Right atrium auricular region (tissue), 2 donors: ENCODE data around the gene LEP. TPM values are rescaled to one million over a fixed set of nuclear protein-coding genes. Genes with fewer than 3 reads are reported as not detected.

ENCODE experiments used
- DNase-seq: peaks from one replicate; pipeline ENCODE4 v3.0.0-alpha.2; 2019; ENCODE audit warnings: low spot score
- H3K27ac ChIP-seq, 2 donors: fragments of 200-600 bp; sonication (generic); 1 replicate in 1 of 2; 2 replicates in 1 of 2; pipeline ENCODE4 v1.5.1; 2016 to 2019
- H3K27me3 ChIP-seq, 2 donors: fragments of 200-600 bp; sonication (generic); one replicate each; pipeline versions ENCODE4 v1.5.1 to v1.6.0; 2017 to 2019
- H3K36me3 ChIP-seq: fragments of 200-600 bp; sonication (generic); one replicate; pipeline ENCODE4 v1.5.1; 2016
- H3K4me1 ChIP-seq, 2 donors: fragments of 200-600 bp; sonication (generic); one replicate each; pipeline versions ENCODE4 v1.5.1 to v1.6.0; 2017 to 2019
- H3K4me3 ChIP-seq, 2 donors: fragments of 200-600 bp; sonication (generic); 1 replicate in 1 of 2; 2 replicates in 1 of 2; pipeline ENCODE4 v1.5.1; 2017 to 2019; ENCODE audit warnings: mild to moderate bottlenecking in 1 of 2, moderate library complexity in 1 of 2
- H3K9me3 ChIP-seq, 2 donors: fragments of 200-600 bp; sonication (generic); one replicate each; pipeline ENCODE4 v1.5.1; 2019
- CTCF ChIP-seq, 2 donors: fragments of 200-600 bp; sonication (generic); IDR thresholded peaks; one replicate each; pipeline ENCODE4 v1.5.1; 2019; ENCODE audit warnings: antibody characterized with exemption in 2 of 2
- total RNA-seq, 2 donors: library from RNA; depleted of rRNA; stranded (reverse); fragments of >200 nt; gene quantifications; one replicate each; pipeline ENCODE4 v1.1.0, GENCODE V29; 2016

Gene LEP
- total RNA-seq, 2 donors from 2014 or later: 0.22 to 2.2 TPM

GRCh38 chr7:128200376-128200775 is 40.7 kb upstream of the LEP start:
- DNase-seq: no peak
- H3K27ac ChIP-seq: no peak overlapping the region
- H3K9me3 ChIP-seq: peaks cover 0 to 3% of the 10 kb centered on the region in 2 donors
- H3K27me3 ChIP-seq: peaks cover 0 to 14% of the 10 kb centered on the region in 2 donors
- no peaks in the 10 kb centered on the region for H3K36me3 ChIP-seq
- no peak overlapping the region for H3K4me3 ChIP-seq
- H3K4me1 ChIP-seq: peaks cover 0 to 7% of the 10 kb centered on the region in 2 donors
- TF ChIP-seq CTCF (IDR thresholded peaks at IDR 0.05): no peak

DNA sequence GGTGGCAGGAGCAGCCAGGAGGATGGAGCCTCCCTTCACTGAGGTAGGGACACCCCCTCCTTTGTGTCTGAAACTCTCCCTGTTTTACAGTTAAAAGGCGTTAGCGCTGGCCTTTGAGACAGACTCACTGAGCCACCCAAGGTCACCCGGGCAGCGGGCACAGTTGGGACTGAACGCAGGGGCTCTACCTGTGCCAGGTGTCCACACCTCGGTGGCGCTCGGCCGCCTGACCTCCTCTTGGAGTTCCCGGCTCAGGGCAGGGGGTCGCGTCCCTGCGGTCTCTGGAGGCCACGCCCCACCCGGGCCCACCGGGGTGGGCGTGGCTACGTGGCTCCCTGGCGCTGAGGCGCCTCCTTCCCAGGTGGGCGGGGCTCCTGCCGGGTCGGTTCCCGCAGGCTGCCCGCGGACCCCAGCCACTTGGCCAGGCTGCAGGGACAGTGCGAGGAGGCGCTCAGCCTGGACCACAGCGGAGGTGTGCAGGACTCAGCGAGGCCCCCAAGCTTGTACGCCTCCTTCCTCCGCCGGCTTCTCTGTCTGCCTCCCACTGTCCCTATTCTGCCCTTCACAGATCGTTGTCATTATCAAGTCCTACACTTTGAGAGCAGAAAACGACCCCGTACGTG is 39.9 kb upstream of the LEP start:
- Histone ChIP-seq H3K4me3 (peak overlapping the region; percentile 11 to 24), H3K9me3 (no peaks in the 10 kb centered on the region), H3K27me3 (peaks cover 0 to 14% of the 10 kb centered on the region in 2 donors), H3K27ac (no peak overlapping the region), H3K36me3 (no peaks in the 10 kb centered on the region), H3K4me1 (peaks cover 0 to 7% of the 10 kb centered on the region in 2 donors)
- no peak for DNase-seq
- TF ChIP-seq CTCF (IDR thresholded peaks at IDR 0.05): no peak

- H3K27ac ChIP-seq: no peak overlapping the region
- no peak for DNase-seq
- TF ChIP-seq CTCF (IDR thresholded peaks at IDR 0.05): no peak
- no peaks in the 10 kb centered on the region for H3K9me3 ChIP-seq
- no peaks in the 10 kb centered on the region for H3K36me3 ChIP-seq
- peaks cover 0 to 14% of the 10 kb centered on the region in 2 donors for H3K27me3 ChIP-seq
- H3K4me3 ChIP-seq: peak overlapping the region in 1 of 2 donors; percentile 24
- H3K4me1 ChIP-seq: peaks cover 0 to 7% of the 10 kb centered on the region in 2 donors
Observed at GRCh38 chr7:128201690-128202085, 39.4 kb upstream of the LEP start.

DNA sequence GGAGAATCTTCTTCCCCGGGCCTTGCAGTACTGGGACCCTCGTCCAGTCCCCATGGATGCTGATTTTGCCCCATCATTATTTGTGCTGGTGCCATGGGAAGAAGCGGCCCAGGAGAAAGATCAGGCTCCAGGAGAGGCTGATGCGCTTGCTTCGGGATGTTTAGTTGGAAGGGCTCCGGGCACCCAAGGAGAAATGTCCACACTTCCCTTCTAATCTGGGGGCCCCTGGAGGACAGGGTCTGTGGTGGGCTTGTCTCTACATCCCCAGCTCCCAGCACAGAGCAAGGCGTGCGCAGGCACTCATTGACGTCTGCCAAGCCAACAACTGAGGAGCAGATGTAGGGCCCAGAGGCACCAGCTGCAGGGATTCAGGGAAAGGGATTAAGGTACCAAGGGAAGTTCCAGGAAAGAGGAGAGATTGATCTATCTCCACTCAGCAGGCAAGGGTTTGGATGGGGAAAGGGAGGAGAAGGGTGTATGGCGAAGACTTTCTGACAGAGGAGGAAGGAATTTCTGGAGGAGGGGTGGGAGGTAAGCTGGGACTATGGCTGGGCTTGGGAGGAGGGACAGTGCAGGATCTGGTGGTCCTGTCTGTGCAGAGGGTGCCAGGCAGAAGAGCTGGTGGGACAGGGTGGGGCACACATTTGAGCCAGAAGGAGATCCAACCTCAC is 38.7 kb upstream of the LEP start:
- TF ChIP-seq CTCF (IDR thresholded peaks at IDR 0.05): no peak

DNA sequence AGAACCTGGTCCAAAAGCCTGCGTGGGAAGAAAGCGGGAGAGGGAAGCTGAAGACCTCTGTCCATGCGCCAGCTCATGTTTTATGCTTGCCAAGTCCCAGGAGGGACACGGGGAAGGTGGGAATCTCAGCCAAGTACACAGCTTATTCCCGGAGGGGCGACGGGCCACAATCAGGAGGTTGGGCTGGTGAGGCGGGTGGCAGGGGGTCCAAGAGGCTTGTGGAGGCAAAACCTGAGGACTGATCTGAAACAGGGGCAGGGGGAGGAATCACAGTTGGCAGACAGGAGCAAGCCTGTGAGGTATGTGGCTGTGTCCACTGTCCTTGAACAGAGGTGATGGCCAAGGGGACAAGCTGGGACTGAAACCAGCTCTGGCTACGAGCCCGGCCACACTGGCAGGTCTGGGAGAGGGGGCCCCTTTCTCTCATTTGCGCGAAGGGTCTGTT is 38.0 kb upstream of the LEP start:
- H3K4me1 ChIP-seq: peaks cover 0 to 7% of the 10 kb centered on the region in 2 donors
- peaks cover 0 to 14% of the 10 kb centered on the region in 2 donors for H3K27me3 ChIP-seq
- DNase-seq: no peak

More for the DNA sequence above, 38.7 kb upstream of the LEP start:
- H3K9me3 ChIP-seq: no peaks in the 10 kb centered on the region
- DNase-seq: no peak
- H3K27me3 ChIP-seq: peaks cover 0 to 14% of the 10 kb centered on the region in 2 donors
- H3K4me1 ChIP-seq: peaks cover 0 to 7% of the 10 kb centered on the region in 2 donors
- H3K27ac ChIP-seq: no peak overlapping the region
- no peaks in the 10 kb centered on the region for H3K36me3 ChIP-seq
- no peak overlapping the region for H3K4me3 ChIP-seq

More for the DNA sequence above, 38.0 kb upstream of the LEP start:
- Histone ChIP-seq H3K9me3 (no peaks in the 10 kb centered on the region), H3K36me3 (no peaks in the 10 kb centered on the region), H3K4me3 (no peak overlapping the region), H3K27ac (no peak overlapping the region)
- no peak for TF ChIP-seq CTCF (IDR thresholded peaks at IDR 0.05)
